ENCODE results near the gene ZDHHC24.
A peak's percentile ranks its signal among the peaks of the same experiment; 100 is the strongest.

ZDHHC24 gene

GRCh38 chr11:66488957-66489356, 56.9 kb downstream of the ZDHHC24 start:
- DNase-seq (ENCODE audit: low read depth), result no peak
- no peak overlapping the region for H3K4me3 ChIP-seq (ENCODE audit: low read depth, low read length)
- TF ChIP-seq POLR2A (IDR thresholded peaks at IDR 0.05; ENCODE audit: extremely low read depth, insufficient read length) (no peak), MYC (IDR thresholded peaks at IDR 0.05; ENCODE audit: low read depth, low read length) (no peak), CTCF (IDR thresholded peaks at IDR 0.05; ENCODE audit: low read depth, low read length) (no peak)
- TF ChIP-seq, protein P1, sequence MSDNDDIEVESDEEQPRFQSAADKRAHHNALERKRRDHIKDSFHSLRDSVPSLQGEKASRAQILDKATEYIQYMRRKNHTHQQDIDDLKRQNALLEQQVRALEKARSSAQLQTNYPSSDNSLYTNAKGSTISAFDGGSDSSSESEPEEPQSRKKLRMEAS (IDR thresholded peaks at IDR 0.05; ENCODE audit: low read depth, low read length), result no peak

GRCh38 chr11:66484806-66485380, 61.0 kb downstream of the ZDHHC24 start:
- H3K4me3 ChIP-seq (ENCODE audit: low read depth, low read length), result no peak overlapping the region
- TF ChIP-seq MYC (IDR thresholded peaks at IDR 0.05; ENCODE audit: low read depth, low read length), result no peak
- TF ChIP-seq, protein P1 (IDR thresholded peaks at IDR 0.05; ENCODE audit: low read depth, low read length), result no peak
- TF ChIP-seq POLR2A (IDR thresholded peaks at IDR 0.05; ENCODE audit: extremely low read depth, insufficient read length), result no peak
- TF ChIP-seq CTCF (IDR thresholded peaks at IDR 0.05; ENCODE audit: low read depth, low read length), result no peak
- DNase-seq (ENCODE audit: low read depth), result no peak

- H3K4me3 ChIP-seq (ENCODE audit: low read depth, low read length), result peak within 1 kb of the TSS; percentile 92
- peak; percentile 99 for DNase-seq (ENCODE audit: low read depth)
- TF ChIP-seq MYC (IDR thresholded peaks at IDR 0.05; ENCODE audit: low read depth, low read length) (peak; percentile 60), POLR2A (IDR thresholded peaks at IDR 0.05; ENCODE audit: extremely low read depth, insufficient read length) (peak; percentile 93), CTCF (IDR thresholded peaks at IDR 0.05; ENCODE audit: low read depth, low read length) (no peak)
- TF ChIP-seq, protein P1 (IDR thresholded peaks at IDR 0.05; ENCODE audit: low read depth, low read length), result peak; percentile 54
These were observed 65.5 kb downstream of the ZDHHC24 start, which contains the start of gene DPP3 for GRCh38 chr11:66480117-66480938. Gene DPP3 (plus strand): TSS chr11:66480434. CDS start chr11:66482201, 1,767 bp downstream.

DNA sequence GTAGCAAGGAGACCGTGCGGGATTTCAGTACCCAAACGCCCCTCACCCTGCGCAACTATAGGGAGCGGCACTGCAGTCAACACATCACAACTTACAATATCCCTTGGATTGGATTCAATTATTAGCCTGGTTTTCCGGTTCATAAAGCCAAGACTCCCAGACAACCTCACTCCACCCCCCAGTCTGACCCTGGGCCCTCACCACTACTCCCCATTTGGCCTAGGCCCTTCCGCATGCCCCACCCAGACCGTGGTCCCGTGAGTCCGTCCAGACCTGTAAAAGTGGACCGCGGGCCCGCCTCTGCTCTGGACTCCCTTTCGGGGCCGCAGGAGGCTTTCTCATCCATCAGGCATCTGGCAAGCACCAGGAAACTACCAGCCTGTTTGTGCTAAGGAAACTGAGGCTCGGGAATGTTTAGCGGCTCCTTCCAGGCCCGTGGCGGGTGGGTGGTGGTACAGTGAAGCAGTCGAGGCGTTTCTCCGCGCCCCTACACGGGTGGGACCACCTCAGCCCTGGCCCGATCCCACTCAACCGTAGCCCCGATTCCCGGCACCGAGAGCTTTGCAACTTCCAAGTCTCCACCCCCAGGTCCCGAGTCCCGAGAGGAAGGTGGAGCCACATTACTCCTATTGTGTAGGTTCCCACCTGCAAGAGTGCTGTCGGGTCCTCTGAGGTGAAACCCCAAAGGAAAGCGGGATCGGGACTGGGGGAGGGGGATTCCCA, 66.3 kb downstream of the ZDHHC24 start:
- H3K4me3 ChIP-seq (ENCODE audit: low read depth, low read length), result peak overlapping the region; percentile 92
- TF ChIP-seq CTCF (IDR thresholded peaks at IDR 0.05; ENCODE audit: low read depth, low read length), result no peak
- no peak for TF ChIP-seq POLR2A (IDR thresholded peaks at IDR 0.05; ENCODE audit: extremely low read depth, insufficient read length)
- DNase-seq (ENCODE audit: low read depth), result peak; percentile 59

DNA sequence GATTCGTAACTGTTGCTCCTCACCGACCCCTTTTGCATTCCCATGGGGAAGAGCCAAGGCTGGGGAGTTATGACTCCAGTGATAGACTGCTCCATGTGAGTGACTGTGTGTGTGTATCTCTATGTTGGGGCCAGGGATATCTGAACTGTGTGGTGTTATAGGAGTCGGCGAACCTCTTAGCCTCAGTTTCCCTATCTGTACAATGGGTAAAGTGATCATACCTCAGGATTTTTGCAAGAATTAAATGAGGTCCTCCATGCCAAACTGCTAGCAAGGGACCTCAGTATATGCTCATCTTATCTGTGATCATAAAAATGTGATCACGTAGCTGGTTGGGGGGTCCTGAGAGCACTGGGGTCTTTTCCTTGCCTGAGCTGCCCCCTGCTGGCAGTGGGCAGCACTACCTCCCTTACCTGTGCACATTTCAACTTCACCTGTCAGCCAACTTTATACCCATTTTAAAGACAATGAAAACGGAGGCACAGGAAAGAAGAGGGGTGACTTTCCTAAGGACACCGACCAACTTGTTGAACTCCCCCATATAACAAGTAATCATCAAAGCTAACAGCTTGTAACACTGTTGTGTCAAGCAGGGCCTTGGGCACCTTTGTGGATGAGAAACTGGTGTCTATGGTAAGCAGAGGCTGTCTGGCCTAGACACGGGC, 67.0 kb downstream of the ZDHHC24 start:
- H3K4me3 ChIP-seq (ENCODE audit: low read depth, low read length), result peak overlapping the region; percentile 92
- DNase-seq (ENCODE audit: low read depth), result peak; percentile 65
- 0 out of 2 replicates have a peak, but pooled peaks have one; percentile 18 for TF ChIP-seq MYC (IDR thresholded peaks at IDR 0.05; ENCODE audit: low read depth, low read length)
- peak; percentile 90 for TF ChIP-seq CTCF (IDR thresholded peaks at IDR 0.05; ENCODE audit: low read depth, low read length)
- TF ChIP-seq, protein P1 (IDR thresholded peaks at IDR 0.05; ENCODE audit: low read depth, low read length), result 0 out of 2 replicates have a peak, but pooled peaks have one; percentile 28
- no peak for TF ChIP-seq POLR2A (IDR thresholded peaks at IDR 0.05; ENCODE audit: extremely low read depth, insufficient read length)

All from NB4 (cell line).